Measurements from ENCODE around the gene RTL1. TPM values are rescaled to one million over a fixed set of nuclear protein-coding genes. Genes with fewer than 3 reads are reported as not detected.

RTL1 gene
- total and polyA plus RNA-seq, 12 donors, result not detected

DNA sequence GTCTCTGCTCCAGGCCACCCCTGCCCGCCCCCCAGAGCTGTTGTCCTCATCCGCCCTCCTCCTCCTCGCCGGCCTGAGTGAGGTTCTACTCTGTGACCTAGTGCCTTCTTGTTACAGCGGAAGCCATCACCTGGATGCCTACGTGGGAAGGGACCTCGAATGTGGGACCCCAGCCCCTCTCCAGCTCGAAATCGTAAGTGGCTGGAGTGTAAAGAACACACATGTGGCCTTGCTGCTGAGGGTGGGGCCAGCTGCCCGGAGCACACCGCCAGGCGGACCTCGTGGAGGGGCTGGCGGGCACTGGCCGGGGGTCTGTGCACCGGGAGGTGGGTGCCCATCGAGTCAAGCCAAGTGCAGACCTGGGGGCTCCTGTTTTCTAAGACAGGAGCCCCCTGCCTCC is 58.2 kb downstream of the RTL1 start:
- Histone ChIP-seq H3K4me1 (peaks cover 0 to 15% (median 0%) of the 10 kb centered on the region in 9 donors), H3K27me3 (peaks cover 0 to 36% (median 18%) of the 10 kb centered on the region in 7 donors), H3K27ac (no peak overlapping the region), H3K9me3 (no peaks in the 10 kb centered on the region), H3K4me3 (no peak overlapping the region), H3K36me3 (no peaks in the 10 kb centered on the region)
- ATAC-seq (no peak), DNase-seq (no peak)
- TF ChIP-seq, protein P1, sequence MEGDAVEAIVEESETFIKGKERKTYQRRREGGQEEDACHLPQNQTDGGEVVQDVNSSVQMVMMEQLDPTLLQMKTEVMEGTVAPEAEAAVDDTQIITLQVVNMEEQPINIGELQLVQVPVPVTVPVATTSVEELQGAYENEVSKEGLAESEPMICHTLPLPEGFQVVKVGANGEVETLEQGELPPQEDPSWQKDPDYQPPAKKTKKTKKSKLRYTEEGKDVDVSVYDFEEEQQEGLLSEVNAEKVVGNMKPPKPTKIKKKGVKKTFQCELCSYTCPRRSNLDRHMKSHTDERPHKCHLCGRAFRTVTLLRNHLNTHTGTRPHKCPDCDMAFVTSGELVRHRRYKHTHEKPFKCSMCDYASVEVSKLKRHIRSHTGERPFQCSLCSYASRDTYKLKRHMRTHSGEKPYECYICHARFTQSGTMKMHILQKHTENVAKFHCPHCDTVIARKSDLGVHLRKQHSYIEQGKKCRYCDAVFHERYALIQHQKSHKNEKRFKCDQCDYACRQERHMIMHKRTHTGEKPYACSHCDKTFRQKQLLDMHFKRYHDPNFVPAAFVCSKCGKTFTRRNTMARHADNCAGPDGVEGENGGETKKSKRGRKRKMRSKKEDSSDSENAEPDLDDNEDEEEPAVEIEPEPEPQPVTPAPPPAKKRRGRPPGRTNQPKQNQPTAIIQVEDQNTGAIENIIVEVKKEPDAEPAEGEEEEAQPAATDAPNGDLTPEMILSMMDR (IDR thresholded peaks at IDR 0.05), result no peak
- intact Hi-C loops (cut with DNase I), result loop anchor here in 1 of 10 donors (5.0 kb wide), 1 partner anchor 782 kb away; no protein-coding TSS in a partner anchor
- 94 to 96% methylated on average over 17 of the region's 17 CpGs for WGBS, 2 donors

DNA sequence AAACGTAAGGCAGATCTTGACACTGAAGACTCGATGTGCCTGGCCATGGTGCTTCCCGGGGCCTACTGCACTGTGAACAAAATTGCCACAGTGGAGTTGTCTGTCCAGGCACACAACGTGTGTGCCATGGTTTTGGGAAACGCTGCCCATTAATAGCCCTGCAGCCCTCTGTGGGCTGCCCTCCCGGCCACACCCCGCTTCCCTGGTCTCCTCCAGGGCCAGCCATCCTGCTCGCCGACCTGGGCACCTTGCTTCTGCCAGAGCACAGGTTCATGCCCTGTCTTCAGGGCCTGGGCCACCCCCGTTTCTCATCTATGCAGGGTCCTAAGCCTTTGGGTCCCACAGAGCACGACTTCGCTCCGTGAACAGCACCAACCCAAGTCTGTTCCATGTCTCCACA is 58.7 kb downstream of the RTL1 start:
- no peaks in the 10 kb centered on the region for H3K9me3 ChIP-seq
- no peak overlapping the region for H3K4me3 ChIP-seq
- TF ChIP-seq, protein P1 (IDR thresholded peaks at IDR 0.05), result no peak
- DNase-seq (no peak), ATAC-seq (no peak)
- H3K27ac ChIP-seq, result no peak overlapping the region
- 91% methylated on average over 13 of the region's 13 CpGs for WGBS, 2 donors
- intact Hi-C loops (cut with DNase I), result loop anchor here in 1 of 10 donors (5.0 kb wide), 1 partner anchor 782 kb away; no protein-coding TSS in a partner anchor
- H3K36me3 ChIP-seq, result no peaks in the 10 kb centered on the region
- H3K27me3 ChIP-seq, result peaks cover 0 to 36% (median 19%) of the 10 kb centered on the region in 7 donors
- H3K4me1 ChIP-seq, result peaks cover 0 to 15% (median 0%) of the 10 kb centered on the region in 9 donors

DNA sequence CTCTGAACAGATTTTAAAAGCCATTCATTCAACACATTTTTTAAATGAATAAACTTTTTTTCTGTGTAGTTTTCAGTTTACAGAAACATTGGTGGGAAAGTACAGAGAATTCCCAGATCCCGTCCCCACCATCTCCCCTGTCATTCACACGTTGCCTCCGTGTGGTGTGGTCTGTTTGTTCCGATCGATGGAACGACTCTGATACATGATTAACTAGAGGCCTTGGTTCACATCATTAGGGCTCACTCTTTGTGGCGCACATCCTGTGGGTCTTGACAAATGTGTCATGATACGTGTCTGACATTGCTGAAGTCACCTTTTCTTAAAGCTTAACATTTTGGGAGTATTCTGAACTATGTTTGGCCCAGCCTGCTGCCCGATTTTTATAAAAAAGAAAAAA is 59.1 kb downstream of the RTL1 start:
- H3K4me1 ChIP-seq, result peaks cover 0 to 11% (median 0%) of the 10 kb centered on the region in 9 donors
- H3K9me3 ChIP-seq, result no peaks in the 10 kb centered on the region
- TF ChIP-seq, protein P1 (IDR thresholded peaks at IDR 0.05), result no peak
- intact Hi-C loops (cut with DNase I), result no loop called here
- WGBS, 2 donors, result 81 to 87% methylated on average over 9 of the region's 9 CpGs
- DNase-seq (no peak), ATAC-seq (no peak)
- peaks cover 0 to 36% (median 22%) of the 10 kb centered on the region in 7 donors for H3K27me3 ChIP-seq
- no peak overlapping the region for H3K27ac ChIP-seq
- no peaks in the 10 kb centered on the region for H3K36me3 ChIP-seq
- no peak overlapping the region for H3K4me3 ChIP-seq

DNA sequence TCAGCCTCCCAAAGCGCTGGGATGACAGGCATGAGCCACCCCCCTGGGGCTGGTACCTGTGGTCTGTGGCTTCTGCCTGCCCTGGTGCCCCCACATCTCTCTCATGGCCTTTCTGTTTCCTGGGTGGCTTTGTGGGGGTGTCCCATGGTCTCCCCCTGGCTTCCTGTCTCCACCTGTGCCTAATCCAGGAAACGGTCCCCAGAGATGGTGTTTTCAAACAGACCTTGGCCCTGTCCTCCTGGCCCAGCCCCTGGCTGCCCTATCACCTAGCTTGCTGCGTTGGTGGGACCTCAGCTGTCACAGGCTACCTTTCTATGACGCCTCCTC is 59.5 kb downstream of the RTL1 start:
- Histone ChIP-seq H3K4me3 (no peak overlapping the region), H3K4me1 (peaks cover 0 to 7% (median 0%) of the 10 kb centered on the region in 9 donors), H3K27me3 (peaks cover 0 to 36% (median 22%) of the 10 kb centered on the region in 7 donors), H3K36me3 (no peaks in the 10 kb centered on the region), H3K27ac (no peak overlapping the region), H3K9me3 (no peaks in the 10 kb centered on the region)
- TF ChIP-seq, protein P1 (IDR thresholded peaks at IDR 0.05), result no peak
- no peak for DNase-seq
- no peak for ATAC-seq
- WGBS, 2 donors, result 82 to 88% methylated on average over 4 of the region's 4 CpGs
- intact Hi-C loops (cut with DNase I), result no loop called here
